GM12878 (cell line): ENCODE measurements around the gene PGBD4. TPM values are rescaled to one million over a fixed set of nuclear protein-coding genes. Genes with fewer than 3 reads are reported as not detected.

ENCODE experiments used
- ATAC-seq: fragments of 200-7000 bp; cut with Tn5 transposase; 3 replicates; pipeline ENCODE4 v1.9.1; 2020; ENCODE audit warnings: mild to moderate bottlenecking, moderate library complexity
- BruUV-seq: library from RNA; stranded (reverse); fragments of 400-500 nt; replicated peaks from 2 replicates; lab custom pipeline; 2021; lab: Mats Ljungman, UMichigan
- CTCF ChIA-PET: fragments of 300-600 bp; sonication (Branson Sonifier 250); formaldehyde crosslinking; extraction: SDS; loops from one replicate; lab custom pipeline; 2021; ENCODE audit warnings: inconsistent platforms; lab: Yijun Ruan, JAX
- POLR2A ChIA-PET: fragments of 350-600 bp; formaldehyde crosslinking; extraction: SDS; loops from one replicate; lab custom pipeline; 2021; ENCODE audit warnings: inconsistent platforms; lab: Charles Lee
- RAD21 ChIA-PET: fragments of 300-600 bp; sonication (Branson Sonifier 250); formaldehyde crosslinking; loops from one replicate; lab custom pipeline; 2023; ENCODE audit warnings: antibody characterized with exemption; ENCODE audit not compliant: unreplicated experiment; lab: Charles Lee
- SMC1A ChIA-PET: fragments of 300-600 bp; sonication (Branson Sonifier 250); formaldehyde crosslinking; loops from one replicate; lab custom pipeline; 2023; ENCODE audit not compliant: unreplicated experiment, uncharacterized antibody; lab: Charles Lee
- DNase-seq: peaks from one replicate; pipeline ENCODE4 v3.0.0-alpha.2; 2011; ENCODE audit warnings: low read depth, low spot score
- FAIRE-seq: peaks from 3 replicates; lab custom pipeline; 2011; peaks lifted over from hg19 to GRCh38; lab: Jason Lieb, UNC
- H2AFZ ChIP-seq: 2 replicates; pipeline ENCODE4 v1.6.0; 2011; ENCODE audit warnings: low read depth, low read length, control low read depth; ENCODE audit not compliant: control insufficient read depth
- H3K27ac ChIP-seq: 2 replicates; pipeline ENCODE4 v1.5.1; 2011; ENCODE audit warnings: control low read depth; ENCODE audit not compliant: control insufficient read depth, insufficient read depth
- H3K27me3 ChIP-seq, 2 experiments: replicated peaks in 1 of 2; 2 replicates each; pipeline versions ENCODE4 v1.6.0 to v1.6.1; 2011; ENCODE audit warnings: low read length in 1 of 2; ENCODE audit not compliant: control insufficient read depth in 2 of 2, insufficient read depth in 2 of 2
- H3K36me3 ChIP-seq, 2 experiments: 2 replicates each; pipeline ENCODE4 v1.5.1; 2011; ENCODE audit warnings: low read length in 1 of 2; ENCODE audit not compliant: control insufficient read depth in 2 of 2, insufficient read depth in 2 of 2
- H3K4me1 ChIP-seq: 2 replicates; pipeline ENCODE4 v1.6.1; 2011; ENCODE audit warnings: mild to moderate bottlenecking, low read length, moderate library complexity, mixed read lengths; ENCODE audit not compliant: control insufficient read depth, insufficient read depth
- H3K4me2 ChIP-seq: 2 replicates; pipeline ENCODE4 v1.6.0; 2011; ENCODE audit warnings: control low read depth; ENCODE audit not compliant: control insufficient read depth, insufficient read depth
- H3K4me3 ChIP-seq: fragments of 200-600 bp; sonication (generic); 2 replicates; pipeline ENCODE4 v1.5.1; 2016
- H3K79me2 ChIP-seq: 2 replicates; pipeline ENCODE4 v1.6.0; 2011; ENCODE audit warnings: low read length; ENCODE audit not compliant: control insufficient read depth, insufficient read depth
- H3K9ac ChIP-seq: 2 replicates; pipeline ENCODE4 v1.8.0; 2011; ENCODE audit warnings: low read length, control low read depth, mixed read lengths; ENCODE audit not compliant: control insufficient read depth, insufficient read depth
- H3K9me3 ChIP-seq: replicated peaks from 3 replicates; pipeline ENCODE4 v1.5.1; 2011; ENCODE audit warnings: mild to moderate bottlenecking, low read length; ENCODE audit not compliant: control insufficient read depth, insufficient read depth
- H4K20me1 ChIP-seq: 2 replicates; pipeline ENCODE4 v1.6.0; 2011; ENCODE audit not compliant: control insufficient read depth, insufficient read depth
- BHLHE40 ChIP-seq, 2 experiments: fragments of 450-650 bp in 1 of 2; IDR thresholded peaks; 2 replicates each; pipeline ENCODE4 v1.6.1; 2011 to 2017; ENCODE audit warnings: low read depth in 2 of 2, borderline replicate concordance in 1 of 2, improper control_type of control experiment in 1 of 2, low read length in 1 of 2, mild to moderate bottlenecking in 1 of 2
- CREB1 ChIP-seq: IDR thresholded peaks from 2 replicates; pipeline ENCODE4 v1.6.1; 2012; ENCODE audit warnings: low read depth, mild to moderate bottlenecking, inconsistent platforms
- ESRRA ChIP-seq: IDR thresholded peaks from 2 replicates; pipeline ENCODE4 v1.6.1; 2012; ENCODE audit warnings: mild to moderate bottlenecking, low read length, improper control_type of control experiment
- FOS ChIP-seq: IDR thresholded peaks from 3 replicates; pipeline ENCODE4 v1.6.1; 2011; ENCODE audit warnings: borderline replicate concordance; ENCODE audit not compliant: insufficient read length; ENCODE audit errors: extremely low read depth
- IKZF2 ChIP-seq, 2 experiments: fragments of 450-650 bp; IDR thresholded peaks; 2 replicates each; pipeline ENCODE4 v1.6.1; 2017; ENCODE audit warnings: mild to moderate bottlenecking in 2 of 2, moderate library complexity in 2 of 2
- JUNB ChIP-seq: IDR thresholded peaks from 2 replicates; pipeline ENCODE4 v1.6.1; 2016; ENCODE audit warnings: antibody characterized with exemption, mild to moderate bottlenecking
- JUND ChIP-seq: IDR thresholded peaks from 2 replicates; pipeline ENCODE4 v1.6.1; 2012; ENCODE audit warnings: low read depth, mild to moderate bottlenecking, low read length, improper control_type of control experiment, moderate library complexity
- NFYA ChIP-seq: IDR thresholded peaks from 2 replicates; pipeline ENCODE4 v1.6.1; 2011; ENCODE audit warnings: low read depth, mild to moderate bottlenecking, low read length, improper control_type of control experiment, borderline replicate concordance
- SIN3A ChIP-seq: IDR thresholded peaks from 2 replicates; pipeline ENCODE4 v1.6.1; 2012; ENCODE audit warnings: low read depth, low read length, improper control_type of control experiment
- SPI1 ChIP-seq: IDR thresholded peaks from 2 replicates; pipeline ENCODE4 v1.6.1; 2011; ENCODE audit warnings: low read depth, mild to moderate bottlenecking, low read length, moderate library complexity, borderline replicate concordance; ENCODE audit not compliant: insufficient read depth
- STAT1 ChIP-seq: fragments of 450-650 bp; conservative IDR thresholded peaks from 2 replicates; pipeline ENCODE4 v1.6.1; 2014; ENCODE audit warnings: antibody characterized with exemption, mild to moderate bottlenecking
- WGBS: methylation state at CpG from one replicate; pipeline ENCODE4 v1.1.6; 2016; ENCODE audit warnings: low lambda C conversion rate; ENCODE audit not compliant: insufficient replicate concordance, insufficient coverage; ENCODE audit errors: missing lambda C conversion rate; 5-methylcytosine and 5-hydroxymethylcytosine counted together
- in situ Hi-C: fragments of 300-500 bp; cut with MboI; formaldehyde crosslinking; loops from 9 replicates; pipeline ENCODE4 v1.14.3; 2018; ENCODE audit warnings: mixed read lengths
- intact Hi-C: fragments of 100-400 bp; cut with micrococcal nuclease; formaldehyde crosslinking; loops from one replicate; pipeline ENCODE4 v1.14.2; 2022; ENCODE audit not compliant: unreplicated experiment
- polyA plus RNA-seq, 11 experiments: library from polyadenylated mRNA; depleted of rRNA in 4 of 11; unstranded in 6 of 11; stranded (reverse) in 5 of 11; fragments of >200 nt; fragmentation: Nextera tagmentation in 4 of 11; fragmentation: Illumina TruSeq in 1 of 11; extraction: Ambion mirVana in 4 of 11; extraction: Trizol in 1 of 11; gene quantifications; 1 replicate in 1 of 11; 2 replicates in 10 of 11; pipeline versions ENCODE4 v1.2.1 to v1.2.3, GENCODE V29; 2011 to 2016; ENCODE audit warnings: inconsistent platforms in 2 of 11, missing spikeins in 2 of 11, low read depth in 1 of 11
- total RNA-seq, 4 experiments: library from RNA; depleted of rRNA in 3 of 4; stranded (reverse); fragments of >200 nt in 3 of 4; fragmentation: Illumina TruSeq in 1 of 4; extraction: Trizol in 1 of 4; gene quantifications; 2 replicates each; pipeline versions ENCODE4 v1.2.1 to v1.2.3, GENCODE V29; 2013 to 2021
- TF ChIP-seq, protein P1 (sequence below): fragments of 450-650 bp; IDR thresholded peaks from 2 replicates; pipeline ENCODE4 v1.6.1; 2016; ENCODE audit warnings: mild to moderate bottlenecking, moderate library complexity, borderline replicate concordance

Gene PGBD4
- total and polyA plus RNA-seq, 10 of the 15 experiments (the other 5 are each of a cell fraction or from before 2014, with no cell fraction given), result 1.2 to 5.8 (median 2.8) TPM

- FAIRE-seq (no peak), DNase-seq (no peak), ATAC-seq (no peak)
- POLR2A ChIA-PET, result no interaction called here
- CTCF ChIA-PET, result no interaction called here
- no peaks in the 10 kb centered on the region for H3K27me3 ChIP-seq
- no peaks in the 10 kb centered on the region for H3K36me3 ChIP-seq
- H3K9ac ChIP-seq, result no peak overlapping the region
- H3K79me2 ChIP-seq, result no peaks in the 10 kb centered on the region
- no peaks in the 10 kb centered on the region for H3K9me3 ChIP-seq
- no peak overlapping the region for H2AFZ ChIP-seq
- SMC1A ChIA-PET, result no interaction called here
- RAD21 ChIA-PET, result interaction anchor here (1.8 kb wide), 1 partner anchor 92 kb away, joined by 8 read pairs; the partner anchor contains the start of gene KATNBL1
- 88% methylated on average over 2 of the region's 2 CpGs for WGBS
- BruUV-seq, result no TSS peak
- no peak overlapping the region for H3K27ac ChIP-seq
- no peaks in the 10 kb centered on the region for H4K20me1 ChIP-seq
- H3K4me2 ChIP-seq, result no peak overlapping the region
- no peak overlapping the region for H3K4me3 ChIP-seq
- no peaks in the 10 kb centered on the region for H3K4me1 ChIP-seq
- in situ Hi-C loops (no loop called here), intact Hi-C loops (no loop called here)
- TF ChIP-seq IKZF2 (IDR thresholded peaks at IDR 0.05), result no peak
- TF ChIP-seq JUNB, result no peak
- no peak for TF ChIP-seq FOS
- no peak for TF ChIP-seq ESRRA
- no peak for TF ChIP-seq CREB1
- TF ChIP-seq BHLHE40 (IDR thresholded peaks at IDR 0.05; ENCODE audit: borderline replicate concordance in 1 of 2, low read depth in 2 of 2, low read length in 1 of 2), result no peak
- TF ChIP-seq SIN3A, result no peak
- no peak for TF ChIP-seq NFYA
- no peak for TF ChIP-seq JUND
- TF ChIP-seq, protein P1, sequence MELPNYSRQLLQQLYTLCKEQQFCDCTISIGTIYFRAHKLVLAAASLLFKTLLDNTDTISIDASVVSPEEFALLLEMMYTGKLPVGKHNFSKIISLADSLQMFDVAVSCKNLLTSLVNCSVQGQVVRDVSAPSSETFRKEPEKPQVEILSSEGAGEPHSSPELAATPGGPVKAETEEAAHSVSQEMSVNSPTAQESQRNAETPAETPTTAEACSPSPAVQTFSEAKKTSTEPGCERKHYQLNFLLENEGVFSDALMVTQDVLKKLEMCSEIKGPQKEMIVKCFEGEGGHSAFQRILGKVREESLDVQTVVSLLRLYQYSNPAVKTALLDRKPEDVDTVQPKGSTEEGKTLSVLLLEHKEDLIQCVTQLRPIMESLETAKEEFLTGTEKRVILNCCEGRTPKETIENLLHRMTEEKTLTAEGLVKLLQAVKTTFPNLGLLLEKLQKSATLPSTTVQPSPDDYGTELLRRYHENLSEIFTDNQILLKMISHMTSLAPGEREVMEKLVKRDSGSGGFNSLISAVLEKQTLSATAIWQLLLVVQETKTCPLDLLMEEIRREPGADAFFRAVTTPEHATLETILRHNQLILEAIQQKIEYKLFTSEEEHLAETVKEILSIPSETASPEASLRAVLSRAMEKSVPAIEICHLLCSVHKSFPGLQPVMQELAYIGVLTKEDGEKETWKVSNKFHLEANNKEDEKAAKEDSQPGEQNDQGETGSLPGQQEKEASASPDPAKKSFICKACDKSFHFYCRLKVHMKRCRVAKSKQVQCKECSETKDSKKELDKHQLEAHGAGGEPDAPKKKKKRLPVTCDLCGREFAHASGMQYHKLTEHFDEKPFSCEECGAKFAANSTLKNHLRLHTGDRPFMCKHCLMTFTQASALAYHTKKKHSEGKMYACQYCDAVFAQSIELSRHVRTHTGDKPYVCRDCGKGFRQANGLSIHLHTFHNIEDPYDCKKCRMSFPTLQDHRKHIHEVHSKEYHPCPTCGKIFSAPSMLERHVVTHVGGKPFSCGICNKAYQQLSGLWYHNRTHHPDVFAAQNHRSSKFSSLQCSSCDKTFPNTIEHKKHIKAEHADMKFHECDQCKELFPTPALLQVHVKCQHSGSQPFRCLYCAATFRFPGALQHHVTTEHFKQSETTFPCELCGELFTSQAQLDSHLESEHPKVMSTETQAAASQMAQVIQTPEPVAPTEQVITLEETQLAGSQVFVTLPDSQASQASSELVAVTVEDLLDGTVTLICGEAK, result no peak
- TF ChIP-seq STAT1, result no peak
- TF ChIP-seq SPI1, result no peak
These were observed 14.7 kb downstream of the PGBD4 start for GRCh38 chr15:34116620-34117019.
